GM19397 (cell line): ENCODE data around the gene MLLT3.

ENCODE experiments used
- ATAC-seq: cut with Tn5 transposase; IDR thresholded peaks from one replicate; pipeline ENCODE4 v1.9.1; 2021; ENCODE audit warnings: mild to moderate bottlenecking, moderate library complexity; ENCODE audit not compliant: unreplicated experiment

MLLT3 gene

GRCh38 chr9:20316372-20316771 is 305.9 kb downstream of the MLLT3 start:
- ATAC-seq, result no peak

DNA sequence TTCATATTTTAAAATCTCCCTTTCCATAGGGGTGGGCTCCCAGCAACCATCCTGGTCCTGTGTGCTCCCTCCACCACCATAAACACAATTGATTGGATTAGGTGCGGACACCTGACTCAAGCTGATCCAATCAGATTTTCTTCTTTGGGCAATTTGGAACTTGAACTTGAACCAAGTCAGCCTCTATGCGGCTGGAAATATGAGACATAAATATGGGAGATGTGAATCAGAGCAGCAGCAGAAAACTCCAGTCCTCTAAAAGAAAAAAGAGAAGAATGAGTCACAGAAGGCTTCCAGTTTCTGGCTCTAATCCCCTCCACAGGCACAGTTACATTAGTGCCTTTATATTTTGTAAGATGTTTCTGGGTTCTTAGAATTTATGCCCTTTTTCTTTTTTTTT is 306.6 kb downstream of the MLLT3 start:
- no peak for ATAC-seq

DNA sequence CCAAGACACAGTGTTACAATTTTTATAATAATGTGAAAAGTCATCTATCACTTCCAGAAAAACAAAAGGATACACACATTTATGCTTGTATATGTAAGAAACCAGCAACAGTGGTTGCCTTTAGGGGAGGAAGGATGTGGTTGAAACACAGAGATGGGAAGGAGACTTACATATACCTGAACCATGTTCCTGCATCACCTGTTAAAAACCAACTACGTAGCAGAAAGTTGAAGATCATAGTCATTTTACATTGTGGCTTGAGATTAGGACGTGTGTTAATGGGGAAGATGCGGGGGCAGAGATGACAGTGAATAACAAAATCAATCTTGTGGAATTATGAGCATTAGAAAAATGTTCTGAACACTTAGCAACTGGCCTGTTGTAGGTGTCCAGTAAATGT is 307.3 kb downstream of the MLLT3 start:
- ATAC-seq, result no peak

- no peak for ATAC-seq
Measured at GRCh38 chr9:20313415-20313814, 308.9 kb downstream of the MLLT3 start.

- ATAC-seq, result no peak
Measured at GRCh38 chr9:20312732-20313131, 309.6 kb downstream of the MLLT3 start.

DNA sequence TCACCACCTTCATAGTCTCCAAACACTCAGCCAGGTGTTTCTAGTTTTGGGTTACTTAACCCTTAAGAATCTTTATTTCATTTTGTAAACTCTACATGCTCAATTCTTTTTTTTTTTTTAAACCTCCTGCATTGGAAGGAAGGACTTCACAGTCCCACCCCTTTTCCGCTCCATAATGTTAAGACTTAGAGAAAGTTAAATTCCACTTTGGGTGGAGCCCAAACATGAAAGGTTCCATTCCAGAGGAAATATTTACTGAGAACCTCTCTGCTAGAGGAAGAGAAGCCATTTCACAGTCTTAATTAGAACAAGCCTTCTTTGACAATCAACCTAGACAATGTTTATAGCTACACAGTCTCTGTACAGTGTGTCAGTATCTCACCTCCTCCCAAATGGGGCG is 312.3 kb downstream of the MLLT3 start:
- no peak for ATAC-seq

DNA sequence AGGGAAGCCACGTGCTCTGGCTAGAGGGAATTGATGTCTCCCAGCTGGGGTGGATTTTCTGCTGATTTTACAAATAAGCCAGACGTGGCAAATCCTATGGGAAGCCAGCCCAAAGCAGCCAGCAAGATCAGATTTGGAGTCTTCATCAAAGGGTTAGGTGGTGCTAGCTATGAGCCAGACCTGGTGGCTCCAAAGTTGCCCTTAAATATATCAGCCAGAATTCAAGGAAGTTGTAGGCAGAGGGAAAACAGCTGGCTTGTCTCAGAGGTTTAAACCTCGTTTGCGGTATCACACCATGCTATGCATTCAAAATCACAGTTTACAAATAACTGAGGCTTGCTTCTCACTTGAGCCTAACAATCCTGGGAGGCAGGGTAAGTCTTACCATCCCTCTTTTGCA is 313.2 kb downstream of the MLLT3 start:
- no peak for ATAC-seq

- ATAC-seq, result no peak
Measured at GRCh38 chr9:20307621-20308020, 314.7 kb downstream of the MLLT3 start.

DNA sequence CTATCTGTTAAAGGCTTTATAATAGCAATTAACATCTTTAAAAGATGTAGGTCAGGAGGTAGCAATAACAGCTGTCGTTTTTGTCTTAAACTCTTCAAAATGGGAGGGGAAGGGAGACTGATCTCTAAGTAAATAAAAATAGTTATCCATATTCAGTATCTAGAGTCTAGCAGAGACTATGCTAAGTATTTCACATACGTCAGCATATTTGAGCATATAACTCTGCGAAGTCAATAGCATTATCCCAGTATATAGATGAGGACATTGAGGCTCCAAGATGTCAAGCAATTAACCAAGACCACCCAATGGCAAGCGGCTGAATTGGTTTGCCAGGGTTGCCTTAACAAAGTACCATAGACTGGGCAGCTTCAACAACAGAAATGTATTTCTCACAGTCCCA is 316.8 kb downstream of the MLLT3 start:
- ATAC-seq, result no peak

- ATAC-seq, result no peak
Measured at GRCh38 chr9:20303996-20304395, 318.3 kb downstream of the MLLT3 start.

- ATAC-seq, result no peak
Measured at GRCh38 chr9:20303066-20303465, 319.2 kb downstream of the MLLT3 start.

- ATAC-seq, result no peak
Measured at GRCh38 chr9:20302197-20302596, 320.1 kb downstream of the MLLT3 start.

DNA sequence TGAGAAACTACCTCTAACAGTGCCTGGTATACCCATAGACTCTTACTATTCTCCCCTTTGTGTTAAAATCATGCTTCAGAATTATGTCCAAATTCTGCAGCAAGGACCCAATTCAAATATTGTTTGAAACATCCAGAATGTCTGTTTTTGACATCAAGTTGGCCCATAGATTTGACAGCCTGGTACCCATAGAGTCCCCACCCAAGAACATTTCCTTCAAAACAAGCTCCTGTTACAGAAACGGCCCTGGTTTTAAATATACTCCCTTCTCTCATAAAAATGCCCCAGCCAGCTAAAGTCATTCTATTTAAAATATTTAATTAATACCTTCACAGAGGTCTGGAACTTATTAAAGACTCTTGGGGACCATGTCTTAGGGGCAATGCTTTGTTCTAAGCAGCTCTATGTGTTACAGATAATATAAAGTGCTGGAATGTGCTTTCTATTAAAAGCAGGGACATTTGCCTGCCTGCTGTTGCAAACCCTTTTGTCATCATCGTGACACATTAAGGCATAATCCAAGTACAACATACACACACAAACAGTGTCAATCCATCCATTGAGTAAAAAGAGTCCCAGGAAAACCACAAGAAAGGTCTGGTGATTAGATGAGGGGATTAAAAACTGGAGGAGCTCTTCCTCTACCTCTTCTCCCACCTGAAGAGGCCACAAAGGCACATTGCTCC is 321.7 kb downstream of the MLLT3 start:
- ATAC-seq, result no peak

DNA sequence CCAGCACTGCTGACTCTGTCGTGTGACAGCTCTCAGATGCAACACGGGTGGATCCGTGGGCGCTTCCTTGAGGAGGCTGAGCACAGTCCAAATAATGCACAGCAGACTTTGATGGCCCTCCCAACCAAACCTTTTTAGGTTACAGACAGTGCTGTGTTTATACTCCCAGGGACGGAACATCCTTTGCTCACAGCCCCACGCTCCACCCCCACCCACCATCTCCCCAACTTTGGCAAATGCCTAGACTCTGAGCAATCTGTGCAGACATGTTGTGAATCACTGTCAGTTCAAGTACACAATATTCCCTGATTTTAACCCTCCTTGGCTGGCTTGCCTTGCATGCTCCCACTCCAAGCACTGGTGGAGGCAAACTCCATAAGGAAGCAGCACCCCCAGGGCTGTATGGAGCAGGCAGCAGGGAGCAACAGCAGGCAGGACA is 324.6 kb downstream of the MLLT3 start:
- ATAC-seq, result no peak

DNA sequence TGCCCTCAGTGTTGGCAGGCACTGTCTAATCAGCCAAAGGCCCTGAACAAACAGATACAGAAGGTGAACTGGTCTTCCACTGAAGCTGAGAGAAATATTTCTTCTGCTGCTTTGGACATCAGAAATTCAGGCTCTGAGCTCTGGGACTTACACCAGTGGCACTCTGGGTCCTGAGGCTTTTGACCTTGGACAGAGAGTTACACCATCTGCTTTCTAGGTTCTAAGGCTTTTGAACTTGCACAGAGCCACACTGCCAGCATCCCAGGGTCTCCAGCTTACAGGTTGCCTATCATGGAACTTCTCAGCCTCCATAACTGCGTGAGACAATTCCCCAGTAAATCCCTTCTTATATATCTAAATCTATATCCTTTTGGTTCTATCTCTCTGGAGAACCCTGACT is 326.7 kb downstream of the MLLT3 start:
- no peak for ATAC-seq

- ATAC-seq, result no peak
Measured at GRCh38 chr9:20294046-20294750, 328.1 kb downstream of the MLLT3 start.

DNA sequence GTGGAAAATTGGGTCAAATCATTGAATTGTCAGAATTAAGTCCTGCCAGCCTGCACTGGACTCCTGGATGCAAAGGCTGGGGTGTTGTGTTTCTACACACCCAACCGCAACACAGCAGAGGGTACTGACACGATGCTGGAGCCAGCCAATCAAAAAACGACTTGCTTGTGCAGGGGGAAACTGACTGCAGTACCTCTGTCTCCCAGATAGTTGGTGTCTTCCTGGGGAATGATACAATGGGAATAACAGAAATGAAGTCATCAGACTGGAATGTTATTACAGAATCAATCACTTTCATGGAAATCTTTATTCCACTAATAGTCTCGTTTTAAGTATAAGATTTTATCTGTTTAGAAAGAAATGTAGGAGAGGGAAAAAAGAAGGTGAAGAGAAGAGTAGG is 330.3 kb downstream of the MLLT3 start:
- no peak for ATAC-seq
